Chondrocyte (in vitro differentiated cells): ENCODE results near the gene SLC49A3. TPM values are rescaled to one million over a fixed set of nuclear protein-coding genes. Genes with fewer than 3 reads are reported as not detected.
A peak's percentile ranks its signal among the peaks of the same experiment; 100 is the strongest.

ENCODE experiments used
- DNase-seq: peaks from one replicate; pipeline ENCODE4 v3.0.0; 2021; ENCODE audit warnings: mixed read lengths, low spot score
- H3K27ac Mint-ChIP-seq: one replicate; pipeline ENCODE4 v1.8.0; 2021; ENCODE audit warnings: mild to moderate bottlenecking, moderate library complexity, mixed read lengths; ENCODE audit not compliant: unreplicated experiment
- H3K27me3 Mint-ChIP-seq: 2 replicates; pipeline ENCODE4 v1.8.0; 2021; ENCODE audit warnings: low read depth, mixed read lengths
- H3K36me3 Mint-ChIP-seq: 2 replicates; pipeline ENCODE4 v1.8.0; 2021; ENCODE audit warnings: low read depth, mixed read lengths
- H3K4me1 Mint-ChIP-seq: 2 replicates; pipeline ENCODE4 v1.8.0; 2021; ENCODE audit warnings: low read depth, mild to moderate bottlenecking, mixed read lengths
- H3K4me3 Mint-ChIP-seq: one replicate; pipeline ENCODE4 v1.8.0; 2021; ENCODE audit warnings: mild to moderate bottlenecking, moderate library complexity, mixed read lengths; ENCODE audit not compliant: unreplicated experiment
- H3K9me3 Mint-ChIP-seq: 2 replicates; pipeline ENCODE4 v1.8.0; 2021; ENCODE audit warnings: low read depth, mixed read lengths
- total RNA-seq: library from RNA; stranded (reverse); gene quantifications from 3 replicates; pipeline ENCODE4 v1.2.1, GENCODE V29; 2021
- TF ChIP-seq, protein P1 (sequence below): fragments of 200-600 bp; sonication (generic); IDR thresholded peaks from 2 replicates; pipeline ENCODE4 v1.5.0; 2021; ENCODE audit warnings: antibody characterized with exemption, mild to moderate bottlenecking, moderate library complexity

The SLC49A3 gene
- total RNA-seq, 1 donor from 2014 or later: 1.3 TPM

DNA sequence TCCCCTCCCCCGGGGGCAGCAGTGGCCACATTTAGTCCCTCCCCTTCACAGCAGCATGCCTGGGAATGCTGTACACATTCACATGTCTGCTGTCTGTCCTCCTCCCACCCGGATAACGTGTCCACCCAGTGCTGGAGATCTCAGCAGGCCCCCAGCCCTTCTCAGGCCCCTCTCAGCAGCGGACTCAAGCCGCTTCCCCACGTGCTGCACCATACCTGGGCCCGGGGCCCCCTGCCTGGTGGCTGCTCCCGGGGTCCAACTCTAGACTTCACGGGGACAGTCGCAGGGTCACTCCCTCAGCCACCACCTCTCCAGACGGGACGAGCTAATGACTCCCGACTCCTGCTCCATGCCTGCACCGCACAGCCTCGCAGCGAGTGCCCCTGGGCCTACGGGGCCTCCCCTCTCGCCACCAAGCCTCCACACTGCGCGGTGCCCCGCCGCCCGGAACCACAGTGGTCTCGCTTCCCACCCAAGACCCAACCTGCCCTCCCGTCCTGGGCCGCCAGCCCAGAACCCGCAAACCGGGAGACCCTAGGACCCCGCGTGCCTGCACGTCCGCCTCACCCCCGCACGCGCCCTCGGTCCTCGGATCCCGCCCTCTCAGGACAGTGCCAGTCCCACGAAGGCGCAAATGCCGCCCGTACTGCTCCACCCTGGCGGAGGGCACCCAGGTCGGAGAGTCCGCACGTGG is 15.4 kb upstream of the SLC49A3 start:
- peak; percentile 96 for DNase-seq
- H3K36me3 Mint-ChIP-seq: no peaks in the 10 kb centered on the region
- TF ChIP-seq, protein P1, sequence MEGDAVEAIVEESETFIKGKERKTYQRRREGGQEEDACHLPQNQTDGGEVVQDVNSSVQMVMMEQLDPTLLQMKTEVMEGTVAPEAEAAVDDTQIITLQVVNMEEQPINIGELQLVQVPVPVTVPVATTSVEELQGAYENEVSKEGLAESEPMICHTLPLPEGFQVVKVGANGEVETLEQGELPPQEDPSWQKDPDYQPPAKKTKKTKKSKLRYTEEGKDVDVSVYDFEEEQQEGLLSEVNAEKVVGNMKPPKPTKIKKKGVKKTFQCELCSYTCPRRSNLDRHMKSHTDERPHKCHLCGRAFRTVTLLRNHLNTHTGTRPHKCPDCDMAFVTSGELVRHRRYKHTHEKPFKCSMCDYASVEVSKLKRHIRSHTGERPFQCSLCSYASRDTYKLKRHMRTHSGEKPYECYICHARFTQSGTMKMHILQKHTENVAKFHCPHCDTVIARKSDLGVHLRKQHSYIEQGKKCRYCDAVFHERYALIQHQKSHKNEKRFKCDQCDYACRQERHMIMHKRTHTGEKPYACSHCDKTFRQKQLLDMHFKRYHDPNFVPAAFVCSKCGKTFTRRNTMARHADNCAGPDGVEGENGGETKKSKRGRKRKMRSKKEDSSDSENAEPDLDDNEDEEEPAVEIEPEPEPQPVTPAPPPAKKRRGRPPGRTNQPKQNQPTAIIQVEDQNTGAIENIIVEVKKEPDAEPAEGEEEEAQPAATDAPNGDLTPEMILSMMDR: no peak
- H3K4me1 Mint-ChIP-seq: peaks cover 17% of the 10 kb centered on the region
- H3K27me3 Mint-ChIP-seq: peaks cover 3% of the 10 kb centered on the region
- H3K27ac Mint-ChIP-seq: no peak overlapping the region
- no peaks in the 10 kb centered on the region for H3K9me3 Mint-ChIP-seq
- peak overlapping the region; percentile 41 for H3K4me3 Mint-ChIP-seq

DNA sequence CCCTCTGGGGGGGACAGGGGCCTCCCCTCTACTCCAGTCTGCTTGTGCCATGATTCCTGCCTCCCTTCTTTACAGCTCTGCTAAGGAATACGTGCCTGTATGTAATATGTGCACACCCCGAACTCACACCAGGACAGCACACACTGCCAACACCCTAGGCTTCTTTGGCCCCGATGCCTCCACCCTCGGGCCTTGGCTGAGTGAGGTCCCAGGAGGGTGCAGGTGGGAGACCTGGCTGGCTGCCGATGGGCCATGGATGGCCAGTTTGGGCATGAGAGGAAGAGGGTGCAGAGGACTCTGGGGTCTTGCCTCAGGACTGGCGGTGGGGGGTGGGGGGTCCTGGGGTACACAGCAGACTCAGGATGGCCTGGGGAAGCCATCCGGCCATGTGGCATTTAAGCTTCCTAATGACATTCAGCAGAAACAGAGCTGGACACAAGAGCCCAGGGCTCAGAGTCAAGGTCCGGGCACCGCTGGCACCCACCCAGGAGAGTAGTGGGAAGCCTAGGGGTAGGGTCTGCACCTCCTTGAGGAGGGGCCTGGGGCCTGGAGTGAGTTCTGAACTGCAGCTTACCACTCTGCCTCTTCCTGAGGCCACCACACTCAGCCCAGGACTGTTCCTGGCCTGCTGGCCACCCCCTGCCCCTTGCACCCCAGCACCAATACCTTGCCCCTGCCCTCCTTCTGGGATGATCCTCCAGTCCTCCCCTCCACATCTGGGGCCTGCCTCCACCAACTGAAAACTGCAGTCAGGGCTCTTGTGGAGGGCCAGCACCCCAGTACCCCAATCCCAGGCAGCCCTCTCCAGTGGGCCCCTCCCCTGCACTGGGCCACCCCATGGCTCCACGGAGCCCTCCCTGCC is 14.6 kb upstream of the SLC49A3 start:
- TF ChIP-seq, protein P1: no peak
- Mint-ChIP-seq H3K27ac (no peak overlapping the region), H3K9me3 (no peaks in the 10 kb centered on the region), H3K4me1 (peaks cover 9% of the 10 kb centered on the region), H3K4me3 (no peak overlapping the region), H3K36me3 (no peaks in the 10 kb centered on the region), H3K27me3 (peaks cover 3% of the 10 kb centered on the region)
- no peak for DNase-seq

DNA sequence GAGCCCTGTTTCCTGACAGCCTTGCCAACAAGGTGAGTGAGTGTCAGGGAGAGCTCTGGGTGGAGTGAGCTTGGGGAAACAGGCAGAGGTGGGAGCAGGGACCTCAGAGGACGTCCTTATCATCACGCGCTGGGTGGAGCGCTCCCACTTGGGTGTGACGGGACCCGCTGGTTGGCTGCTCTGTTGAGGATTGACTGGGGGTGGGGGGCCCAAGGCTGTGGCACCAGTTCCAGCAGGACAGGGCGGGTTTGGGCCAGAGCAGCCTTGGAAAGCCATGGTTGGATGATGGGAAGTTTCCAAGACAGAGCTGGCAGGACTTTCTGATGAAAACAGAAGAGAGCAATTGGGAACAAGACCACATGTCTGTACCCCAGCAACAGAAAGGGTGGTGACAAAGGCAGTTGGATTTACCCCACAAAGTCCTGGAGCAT is 13.7 kb upstream of the SLC49A3 start:
- H3K27me3 Mint-ChIP-seq: peaks cover 3% of the 10 kb centered on the region
- H3K4me3 Mint-ChIP-seq: no peak overlapping the region
- H3K36me3 Mint-ChIP-seq: no peaks in the 10 kb centered on the region
- TF ChIP-seq, protein P1: no peak
- no peaks in the 10 kb centered on the region for H3K9me3 Mint-ChIP-seq
- H3K27ac Mint-ChIP-seq: no peak overlapping the region
- peaks cover 8% of the 10 kb centered on the region for H3K4me1 Mint-ChIP-seq
- no peak for DNase-seq

DNA sequence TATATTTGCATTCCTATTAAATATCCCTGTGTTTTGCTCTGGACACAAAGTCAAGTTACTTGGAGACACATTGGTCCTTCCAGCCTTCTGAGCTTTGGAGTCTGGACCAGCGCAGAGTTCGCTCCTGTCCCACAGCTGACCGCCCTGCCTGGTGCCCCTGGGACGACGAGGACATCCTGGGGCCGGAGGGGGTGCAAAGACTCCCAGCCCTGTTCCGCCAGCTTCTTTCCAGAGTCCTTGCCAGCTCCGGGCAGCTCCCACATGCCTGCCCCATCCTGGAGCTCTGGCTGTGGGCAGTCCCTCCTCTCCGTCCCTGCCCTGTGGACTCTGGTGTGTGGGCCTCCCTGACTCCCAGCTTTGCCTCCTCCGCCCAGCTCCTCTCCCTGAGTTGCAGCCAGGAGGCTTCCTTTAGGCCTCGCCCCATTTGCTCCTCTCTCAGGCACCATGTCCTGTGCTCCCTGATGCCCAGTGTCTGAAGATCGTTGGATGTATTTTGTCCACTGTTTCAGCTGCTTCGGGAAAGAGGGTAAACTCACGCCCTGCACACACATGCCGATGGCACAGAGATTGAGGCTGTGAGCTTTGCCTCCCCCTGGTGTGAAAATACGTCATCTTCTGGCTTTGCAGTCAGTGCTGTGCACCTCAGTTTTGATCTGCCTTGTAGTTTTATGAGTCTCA is 11.8 kb upstream of the SLC49A3 start:
- TF ChIP-seq, protein P1: peak; percentile 24
- no peak overlapping the region for H3K27ac Mint-ChIP-seq
- no peak overlapping the region for H3K4me3 Mint-ChIP-seq
- H3K9me3 Mint-ChIP-seq: no peaks in the 10 kb centered on the region
- peaks cover 2% of the 10 kb centered on the region for H3K4me1 Mint-ChIP-seq
- no peaks in the 10 kb centered on the region for H3K36me3 Mint-ChIP-seq
- no peak for DNase-seq
- peaks cover 4% of the 10 kb centered on the region for H3K27me3 Mint-ChIP-seq
